Osteoblast (primary cell): Measurements from ENCODE around the gene EPB41L5. TPM values are rescaled to one million over a fixed set of nuclear protein-coding genes. Genes with fewer than 3 reads are reported as not detected.
"Not testable (repeated sequence)": the region's sequence is repeated elsewhere in the genome, so short reads cannot be mapped to it uniquely, and the experiment has no call there.

Experiments
- DNase-seq: peaks from one replicate; pipeline ENCODE4 v3.0.0; 2011; ENCODE audit warnings: low spot score, mixed read lengths; ENCODE audit not compliant: insufficient read length; ENCODE audit errors: missing footprints
- H2AFZ ChIP-seq: 2 replicates; pipeline ENCODE4 v1.6.0; 2011; ENCODE audit warnings: mild to moderate bottlenecking, low read length
- H3K27ac ChIP-seq: 2 replicates; pipeline ENCODE4 v1.5.1; 2011; ENCODE audit warnings: mild to moderate bottlenecking, low read depth, low read length, moderate library complexity
- H3K27me3 ChIP-seq: 2 replicates; pipeline ENCODE4 v1.6.0; 2012; ENCODE audit warnings: mild to moderate bottlenecking, control low read depth, inconsistent platforms, low read length, moderate library complexity; ENCODE audit not compliant: insufficient read depth
- H3K36me3 ChIP-seq: 2 replicates; pipeline ENCODE4 v1.5.1; 2011; ENCODE audit warnings: mild to moderate bottlenecking, low read length, control low read depth, moderate library complexity; ENCODE audit not compliant: insufficient read depth
- H3K4me1 ChIP-seq: 2 replicates; pipeline ENCODE4 v1.5.1; 2011; ENCODE audit warnings: mild to moderate bottlenecking, low read length, control low read depth, moderate library complexity; ENCODE audit not compliant: insufficient read depth
- H3K4me2 ChIP-seq: 2 replicates; pipeline ENCODE4 v1.6.0; 2011; ENCODE audit warnings: mild to moderate bottlenecking, low read length; ENCODE audit not compliant: insufficient read depth
- H3K4me3 ChIP-seq: fragments of 200-600 bp; sonication (generic); 3 replicates; pipeline ENCODE4 v1.5.1; 2012; ENCODE audit warnings: mild to moderate bottlenecking, low read length, inconsistent platforms; ENCODE audit not compliant: insufficient read depth
- H3K79me2 ChIP-seq: 2 replicates; pipeline ENCODE4 v1.6.0; 2012; ENCODE audit warnings: mild to moderate bottlenecking, low read length, control low read depth, inconsistent platforms; ENCODE audit not compliant: insufficient read depth
- H3K9me3 ChIP-seq: 2 replicates; pipeline ENCODE4 v1.5.1; 2011; ENCODE audit warnings: low read depth, low read length, control low read depth
- H4K20me1 ChIP-seq: 2 replicates; pipeline ENCODE4 v1.6.0; 2012; ENCODE audit warnings: mild to moderate bottlenecking, low read length, control low read depth; ENCODE audit not compliant: insufficient read depth
- total RNA-seq: library from RNA; depleted of rRNA; stranded (reverse); fragments of >200 nt; gene quantifications from 2 replicates; pipeline ENCODE4 v1.2.3, GENCODE V29; 2012
- TF ChIP-seq, protein P1 (sequence below): IDR thresholded peaks from 2 replicates; pipeline ENCODE4 v1.5.1; 2011; ENCODE audit warnings: mild to moderate bottlenecking, low read depth, low read length, moderate library complexity; ENCODE audit errors: extremely low read depth

EPB41L5 gene
- total RNA-seq, 1 donor: 9.4 TPM

DNA sequence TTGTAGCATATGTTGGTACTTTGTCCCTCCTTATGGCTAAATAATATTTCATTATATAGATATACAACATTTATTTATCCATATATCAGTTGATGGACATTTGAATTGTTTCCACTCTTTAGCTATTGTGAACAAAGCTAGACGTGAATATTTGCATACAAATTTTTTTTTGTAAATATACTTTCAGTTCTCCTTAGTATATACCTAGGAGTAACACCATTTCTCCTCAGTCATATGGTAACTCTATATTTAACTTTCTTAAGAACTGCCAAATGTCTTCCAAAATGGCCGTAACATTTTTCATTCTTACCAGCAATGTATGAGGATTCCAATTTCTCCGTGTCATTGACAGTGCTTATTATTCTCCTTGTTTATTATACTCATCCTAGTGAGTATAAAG, 135.8 kb downstream of the EPB41L5 start:
- no peak overlapping the region for H3K4me2 ChIP-seq
- H2AFZ ChIP-seq: no peak overlapping the region
- no peaks in the 10 kb centered on the region for H3K36me3 ChIP-seq
- no peak overlapping the region for H3K4me3 ChIP-seq
- no peaks in the 10 kb centered on the region for H3K27me3 ChIP-seq
- no peak overlapping the region for H3K27ac ChIP-seq
- no peaks in the 10 kb centered on the region for H3K4me1 ChIP-seq
- TF ChIP-seq, protein P1, sequence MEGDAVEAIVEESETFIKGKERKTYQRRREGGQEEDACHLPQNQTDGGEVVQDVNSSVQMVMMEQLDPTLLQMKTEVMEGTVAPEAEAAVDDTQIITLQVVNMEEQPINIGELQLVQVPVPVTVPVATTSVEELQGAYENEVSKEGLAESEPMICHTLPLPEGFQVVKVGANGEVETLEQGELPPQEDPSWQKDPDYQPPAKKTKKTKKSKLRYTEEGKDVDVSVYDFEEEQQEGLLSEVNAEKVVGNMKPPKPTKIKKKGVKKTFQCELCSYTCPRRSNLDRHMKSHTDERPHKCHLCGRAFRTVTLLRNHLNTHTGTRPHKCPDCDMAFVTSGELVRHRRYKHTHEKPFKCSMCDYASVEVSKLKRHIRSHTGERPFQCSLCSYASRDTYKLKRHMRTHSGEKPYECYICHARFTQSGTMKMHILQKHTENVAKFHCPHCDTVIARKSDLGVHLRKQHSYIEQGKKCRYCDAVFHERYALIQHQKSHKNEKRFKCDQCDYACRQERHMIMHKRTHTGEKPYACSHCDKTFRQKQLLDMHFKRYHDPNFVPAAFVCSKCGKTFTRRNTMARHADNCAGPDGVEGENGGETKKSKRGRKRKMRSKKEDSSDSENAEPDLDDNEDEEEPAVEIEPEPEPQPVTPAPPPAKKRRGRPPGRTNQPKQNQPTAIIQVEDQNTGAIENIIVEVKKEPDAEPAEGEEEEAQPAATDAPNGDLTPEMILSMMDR: no peak
- H3K79me2 ChIP-seq: no peaks in the 10 kb centered on the region
- DNase-seq: no peak
- H3K9me3 ChIP-seq: peaks cover 2% of the 10 kb centered on the region
- no peaks in the 10 kb centered on the region for H4K20me1 ChIP-seq

DNA sequence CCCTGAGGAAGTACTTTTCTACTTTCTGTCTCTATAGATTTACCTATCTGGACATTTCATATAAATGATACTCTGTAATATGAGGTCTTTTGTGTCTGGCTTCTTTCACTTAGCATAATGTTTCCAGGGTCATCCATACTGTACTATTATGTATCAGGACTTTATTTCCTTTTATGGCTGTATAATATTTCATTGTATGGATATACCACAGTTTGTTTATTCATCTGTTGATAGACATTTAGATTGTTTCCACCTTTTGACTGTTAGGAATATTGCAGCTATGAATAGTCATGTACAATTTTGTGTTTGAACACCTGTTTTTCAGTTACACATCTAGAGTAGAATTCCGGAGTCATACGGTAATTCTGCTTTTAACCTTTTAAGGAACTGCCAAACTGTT, 136.5 kb downstream of the EPB41L5 start:
- H3K9me3 ChIP-seq: peaks cover 2% of the 10 kb centered on the region
- H3K4me3 ChIP-seq: no peak overlapping the region
- no peaks in the 10 kb centered on the region for H4K20me1 ChIP-seq
- H3K79me2 ChIP-seq: no peaks in the 10 kb centered on the region
- no peak overlapping the region for H3K27ac ChIP-seq
- H2AFZ ChIP-seq: no peak overlapping the region
- TF ChIP-seq, protein P1: no peak
- no peaks in the 10 kb centered on the region for H3K4me1 ChIP-seq
- no peak for DNase-seq
- H3K36me3 ChIP-seq: no peaks in the 10 kb centered on the region
- no peaks in the 10 kb centered on the region for H3K27me3 ChIP-seq
- H3K4me2 ChIP-seq: no peak overlapping the region

DNA sequence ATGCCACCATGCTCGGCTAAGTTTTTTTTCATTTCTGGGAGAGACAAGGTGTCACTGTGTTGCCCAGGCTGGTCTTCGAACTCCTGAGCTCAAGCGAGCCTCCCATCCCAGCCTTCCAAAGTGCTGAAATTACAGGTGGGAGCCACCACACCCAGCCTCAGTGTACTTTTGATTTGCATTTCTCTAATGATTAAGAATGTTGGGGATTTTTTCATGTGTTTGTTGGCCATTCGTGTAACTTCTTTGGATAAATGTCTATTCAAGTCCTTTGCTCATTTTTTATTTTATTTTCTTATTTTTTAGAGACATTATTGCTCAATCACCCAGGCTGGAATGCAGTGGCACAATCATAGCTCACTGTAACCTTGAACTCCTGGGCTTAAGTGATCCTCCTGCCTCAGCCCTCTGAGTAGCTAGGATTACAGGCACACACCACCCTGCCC, 137.2 kb downstream of the EPB41L5 start:
- H3K27me3 ChIP-seq: no peaks in the 10 kb centered on the region
- H3K4me2 ChIP-seq: no peak overlapping the region
- no peak for DNase-seq
- H3K36me3 ChIP-seq: no peaks in the 10 kb centered on the region
- H3K79me2 ChIP-seq: no peaks in the 10 kb centered on the region
- TF ChIP-seq, protein P1: no peak
- H2AFZ ChIP-seq: no peak overlapping the region
- H3K4me1 ChIP-seq: no peaks in the 10 kb centered on the region
- no peak overlapping the region for H3K27ac ChIP-seq
- H3K4me3 ChIP-seq: no peak overlapping the region
- peaks cover 2% of the 10 kb centered on the region for H3K9me3 ChIP-seq
- H4K20me1 ChIP-seq: no peaks in the 10 kb centered on the region

DNA sequence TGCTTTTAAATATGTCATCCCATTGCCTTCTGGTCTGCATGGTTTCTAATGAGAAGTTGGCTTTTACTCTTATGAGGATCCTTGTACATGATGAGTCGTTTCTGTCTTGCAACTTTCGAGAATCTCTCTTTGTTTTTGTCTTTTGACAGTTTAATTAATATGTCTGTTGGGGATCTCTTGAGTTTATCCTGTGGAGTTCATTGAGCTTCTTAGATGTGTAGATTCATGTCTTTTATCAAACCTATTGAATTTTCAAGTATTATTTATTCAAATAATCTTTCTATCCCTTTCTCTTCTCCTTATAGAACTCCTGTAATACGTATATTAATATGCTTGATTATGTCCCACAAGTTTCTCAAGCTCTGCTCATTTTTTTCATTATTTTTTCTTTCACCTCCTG, 142.4 kb downstream of the EPB41L5 start:
- TF ChIP-seq, protein P1: no peak
- Histone ChIP-seq H3K4me2 (no peak overlapping the region), H3K79me2 (no peaks in the 10 kb centered on the region), H2AFZ (no peak overlapping the region), H4K20me1 (no peaks in the 10 kb centered on the region), H3K4me1 (no peaks in the 10 kb centered on the region), H3K27ac (no peak overlapping the region), H3K9me3 (peaks cover 2% of the 10 kb centered on the region), H3K36me3 (no peaks in the 10 kb centered on the region), H3K27me3 (no peaks in the 10 kb centered on the region), H3K4me3 (no peak overlapping the region)
- no peak for DNase-seq

DNA sequence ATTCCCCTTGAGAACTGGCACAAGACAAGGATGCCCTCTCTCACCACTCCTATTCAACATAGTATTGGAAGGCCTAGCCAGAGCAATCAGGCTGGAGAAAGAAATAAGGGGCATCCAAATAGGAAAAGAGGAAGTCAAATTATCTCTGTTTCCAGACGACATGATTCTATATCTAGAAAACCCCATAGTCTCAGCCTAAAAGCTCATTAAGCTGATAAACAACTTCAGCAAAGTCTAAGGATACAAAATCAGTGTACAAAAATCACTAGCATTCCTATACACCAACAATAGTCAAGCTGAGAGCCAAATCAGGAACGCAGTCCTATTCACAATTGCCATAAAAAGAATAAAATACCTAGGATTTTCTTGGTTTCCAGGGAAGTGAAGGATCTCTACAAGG, 145.8 kb downstream of the EPB41L5 start:
- H3K27me3 ChIP-seq, H3K79me2 ChIP-seq, H3K4me2 ChIP-seq, H2AFZ ChIP-seq, DNase-seq, H3K9me3 ChIP-seq, H4K20me1 ChIP-seq, H3K4me1 ChIP-seq, H3K36me3 ChIP-seq, H3K4me3 ChIP-seq, H3K27ac ChIP-seq: not testable (repeated sequence)
